NCI-H2081 (cell line): ENCODE measurements around the gene UBE3D.
"Not testable (repeated sequence)": the region's sequence is repeated elsewhere in the genome, so short reads cannot be mapped to it uniquely, and the experiment has no call there.

Experiments used
- DNase-seq, 2 experiments: peaks; one replicate each; lab custom pipeline; 2025; lab: John Stamatoyannopoulos, UW

The UBE3D gene

DNA sequence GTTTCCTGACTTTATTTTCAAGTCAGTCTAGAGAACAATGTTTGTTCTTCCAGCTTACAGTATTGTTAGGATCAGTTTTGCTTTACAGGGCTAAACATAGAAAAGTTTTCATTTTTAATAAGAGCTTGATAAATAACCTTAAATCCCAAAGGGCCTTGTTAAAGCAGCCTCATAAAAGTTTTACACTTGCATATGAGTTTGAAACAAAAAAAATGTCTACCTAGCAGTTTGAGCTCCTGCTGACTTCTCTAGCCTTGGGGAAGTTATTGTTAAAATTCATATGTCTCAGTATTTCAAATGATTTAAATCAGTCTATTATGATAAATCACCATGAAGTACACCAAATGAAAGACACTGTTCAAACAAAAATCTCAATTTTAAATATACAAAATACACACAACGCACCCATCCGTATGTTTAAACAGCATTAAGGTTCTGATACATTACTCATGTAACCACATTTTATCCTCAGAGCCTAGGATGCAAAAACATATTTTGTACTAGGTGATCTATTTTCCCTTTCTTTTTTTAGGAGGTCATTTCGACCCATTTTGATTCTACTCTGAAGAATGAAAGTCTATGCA lies 87.2 kb downstream of the UBE3D start:
- DNase-seq, result peak; percentile 15 to 23

DNA sequence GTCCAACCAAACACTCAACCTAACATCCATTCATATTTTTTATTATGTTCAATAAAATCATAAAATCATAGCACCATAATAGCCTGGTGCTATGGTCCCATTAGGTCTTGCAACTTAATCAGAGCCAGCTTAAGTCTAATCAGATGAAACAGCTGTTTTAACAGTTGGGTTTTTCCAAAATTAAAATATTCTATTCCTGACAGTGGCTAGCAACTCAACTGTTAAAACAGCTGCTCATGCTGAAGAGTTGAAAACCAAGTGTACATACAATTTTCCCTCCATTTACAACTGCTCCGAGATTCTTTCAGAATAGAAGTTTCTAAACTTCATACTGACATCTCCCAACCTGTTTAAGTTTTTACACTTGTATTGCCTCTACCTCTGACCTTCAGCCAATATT lies 89.5 kb downstream of the UBE3D start:
- no peak for DNase-seq

DNA sequence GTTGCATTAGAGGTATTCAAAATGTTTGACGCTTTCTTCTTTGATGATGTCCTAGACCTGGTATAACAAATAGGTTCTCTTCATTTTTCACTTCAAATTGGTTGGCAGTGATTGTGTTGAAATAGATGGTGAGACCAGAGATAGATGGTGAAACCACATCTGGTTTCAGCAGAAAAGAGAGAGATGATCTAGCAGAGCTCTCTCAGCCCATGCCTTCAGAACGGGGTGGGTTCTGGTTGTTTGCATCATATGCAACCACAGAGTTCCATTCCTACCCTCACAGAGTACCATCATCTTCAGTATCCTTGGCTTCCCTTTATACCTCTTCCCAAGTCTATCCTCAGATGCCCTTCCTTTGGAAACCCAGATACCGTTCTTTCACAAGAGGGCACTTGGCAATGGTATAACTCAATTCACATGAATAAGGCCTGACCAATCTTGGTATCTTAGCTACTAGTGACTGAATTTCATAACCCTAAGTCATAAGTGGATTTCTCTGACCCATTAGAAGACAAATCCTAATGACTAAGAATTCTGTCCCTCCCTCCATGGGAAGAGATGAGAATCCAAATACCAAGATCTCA lies 93.7 kb downstream of the UBE3D start:
- no peak for DNase-seq

DNA sequence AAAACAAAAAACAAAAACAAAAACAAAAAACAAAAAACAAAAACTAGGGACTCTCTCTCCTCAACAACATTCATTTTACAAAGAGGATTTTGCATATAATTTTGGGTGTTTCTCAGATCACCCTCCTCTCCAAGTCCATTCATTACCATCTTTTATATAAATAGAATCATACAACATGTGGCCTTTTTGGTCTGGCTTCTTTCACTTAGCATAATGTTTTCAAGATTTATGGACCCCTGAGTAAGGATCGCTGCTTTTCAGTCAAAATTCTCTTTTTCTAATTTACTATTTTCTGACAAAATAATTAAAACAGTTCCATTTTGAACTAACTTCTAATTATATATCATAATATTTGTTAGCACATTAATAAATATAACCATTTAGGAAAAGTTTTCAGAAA lies 94.8 kb downstream of the UBE3D start:
- no peak for DNase-seq

DNA sequence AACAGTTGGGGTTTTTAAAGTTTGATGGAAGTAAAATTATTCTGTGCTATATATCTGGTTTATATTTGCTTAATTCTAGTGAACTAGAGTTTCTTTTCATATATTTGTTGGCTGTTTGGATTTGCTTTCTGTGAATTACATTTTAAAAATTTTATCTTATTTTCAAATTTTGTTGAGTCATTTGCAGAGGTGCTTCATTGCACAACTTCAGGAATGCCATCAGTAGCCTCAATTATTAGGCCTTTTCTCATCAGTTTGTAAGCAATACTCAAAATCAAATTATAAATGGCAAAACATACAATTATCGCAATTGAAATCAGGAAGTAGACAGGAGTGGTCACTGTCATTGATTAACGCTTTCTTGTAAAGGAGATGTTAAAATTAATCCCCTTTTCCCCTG lies 96.9 kb downstream of the UBE3D start:
- no peak for DNase-seq

- no peak for DNase-seq
Measured at GRCh38 chr6:82963191-82963925, 102.3 kb downstream of the UBE3D start.

- DNase-seq, result no peak
Measured at GRCh38 chr6:82959385-82959941, 106.2 kb downstream of the UBE3D start.

- DNase-seq, result no peak
Measured at GRCh38 chr6:82958551-82958950, 107.1 kb downstream of the UBE3D start.

GRCh38 chr6:82957868-82958245 lies 107.8 kb downstream of the UBE3D start:
- no peak for DNase-seq

GRCh38 chr6:82957171-82957867 lies 108.3 kb downstream of the UBE3D start:
- no peak for DNase-seq

DNA sequence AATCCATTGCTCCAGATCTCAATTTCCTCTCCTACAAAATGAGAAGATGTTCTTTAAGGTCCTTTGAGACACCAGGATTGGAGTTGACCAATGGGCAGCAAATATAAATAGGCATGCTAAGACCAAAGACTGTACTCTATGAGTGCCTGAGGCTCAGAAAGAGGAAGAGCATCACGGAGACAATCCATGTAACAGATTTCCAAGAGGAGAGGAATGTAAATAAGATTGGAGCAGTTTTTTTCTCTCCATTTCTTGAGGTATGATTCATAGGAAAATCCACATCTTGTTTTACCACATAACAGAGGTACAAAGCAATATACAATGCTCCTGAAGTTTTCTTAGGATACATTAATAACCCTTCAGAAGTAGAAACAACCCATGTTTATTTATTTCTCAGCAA lies 109.8 kb downstream of the UBE3D start:
- no peak for DNase-seq

GRCh38 chr6:82954937-82955577 lies 110.6 kb downstream of the UBE3D start:
- no peak for DNase-seq

DNA sequence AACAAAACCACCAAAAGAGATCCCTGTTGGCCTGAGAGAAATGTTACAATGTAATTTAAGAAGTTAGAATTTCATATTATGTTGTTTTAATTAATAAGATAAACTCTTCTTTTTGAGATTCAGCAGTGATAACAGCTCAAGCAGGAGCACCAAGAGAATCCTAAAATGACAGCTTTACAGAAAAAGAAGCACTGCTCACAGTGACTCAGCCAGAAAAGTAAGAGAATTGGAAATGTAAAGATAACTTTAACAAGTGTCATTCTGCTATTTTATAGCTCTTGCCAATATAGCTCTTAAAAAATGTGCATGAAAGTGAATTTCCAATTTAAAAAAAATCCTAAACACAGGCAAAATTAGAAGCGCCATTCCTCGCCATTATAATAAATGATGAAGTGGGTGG lies 111.3 kb downstream of the UBE3D start:
- no peak for DNase-seq

GRCh38 chr6:82953871-82954270 lies 111.8 kb downstream of the UBE3D start:
- no peak for DNase-seq

DNA sequence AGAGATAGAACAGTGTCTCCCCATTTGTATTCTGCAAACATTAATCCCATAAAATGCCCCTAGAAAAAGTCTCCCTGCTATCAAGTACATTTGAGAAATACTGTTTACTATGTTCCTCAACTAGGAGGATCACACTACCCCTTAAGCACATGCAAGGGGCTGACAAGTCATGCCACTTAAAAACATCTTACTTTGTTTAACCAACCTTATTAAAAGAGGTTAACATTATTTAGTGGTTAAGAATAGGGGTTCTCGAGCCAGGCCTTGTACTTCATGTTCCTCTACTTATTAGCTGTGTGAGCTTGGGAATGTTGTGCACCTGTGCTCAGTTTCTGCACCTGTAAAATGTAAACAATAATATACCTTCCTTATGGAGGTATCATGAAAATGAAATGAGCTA lies 113.7 kb downstream of the UBE3D start:
- DNase-seq, result no peak

- no peak for DNase-seq
Measured at GRCh38 chr6:82951389-82951788, 114.3 kb downstream of the UBE3D start.

- not testable (repeated sequence) for DNase-seq
Measured at GRCh38 chr6:82930915-82931314, 134.7 kb downstream of the UBE3D start.

GRCh38 chr6:82924799-82925535 lies 140.7 kb downstream of the UBE3D start:
- DNase-seq, result no peak

GRCh38 chr6:82921258-82921657 lies 144.4 kb downstream of the UBE3D start:
- DNase-seq, result no peak

GRCh38 chr6:82917346-82918064 lies 148.1 kb downstream of the UBE3D start:
- no peak for DNase-seq

- DNase-seq, result no peak
Measured at GRCh38 chr6:82915666-82916065, 150.0 kb downstream of the UBE3D start.
